Lower lobe of right lung (tissue), 2 donors: ENCODE data around the gene BCOR. TPM values are rescaled to one million over a fixed set of nuclear protein-coding genes. Genes with fewer than 3 reads are reported as not detected.

Experiments used
- ATAC-seq, 2 donors: fragments of 200-7000 bp; cut with Tn5 transposase; one replicate each; pipeline ENCODE4 v1.9.1; 2020 to 2022; ENCODE audit warnings: mild to moderate bottlenecking in 2 of 2, moderate library complexity in 2 of 2
- DNase-seq: peaks from one replicate; pipeline ENCODE4 v3.0.0-alpha.2; 2020
- H3K27ac ChIP-seq: fragments of 200-600 bp; one replicate; pipeline ENCODE4 v1.8.0; 2022
- H3K27me3 ChIP-seq: fragments of 200-600 bp; one replicate; pipeline ENCODE4 v1.8.0; 2022; ENCODE audit warnings: low read depth
- H3K36me3 ChIP-seq: fragments of 200-600 bp; one replicate; pipeline ENCODE4 v1.8.0; 2022; ENCODE audit warnings: mild to moderate bottlenecking
- H3K4me1 ChIP-seq: fragments of 200-600 bp; one replicate; pipeline ENCODE4 v1.8.0; 2022
- H3K4me3 ChIP-seq: fragments of 200-600 bp; one replicate; pipeline ENCODE4 v1.8.0; 2022; ENCODE audit warnings: mild to moderate bottlenecking
- H3K9me3 ChIP-seq: fragments of 200-600 bp; one replicate; pipeline ENCODE4 v1.8.0; 2022
- intact Hi-C: fragments of 100-400 bp; cut with DNase I; formaldehyde crosslinking; loops from one replicate; pipeline ENCODE4 v1.11.0; 2022
- total RNA-seq: library from RNA; stranded (reverse); fragmentation: NEBNext Ultra II Directional; extraction: Animal tissue kit (Norgen Biotek cat#: 25700); gene quantifications from one replicate; pipeline ENCODE4 v1.2.1, GENCODE V29; 2021
- TF ChIP-seq, protein P1 (sequence below): fragments of 200-600 bp; IDR thresholded peaks from one replicate; pipeline ENCODE4 v1.8.0; 2022; ENCODE audit warnings: antibody characterized with exemption, mild to moderate bottlenecking
- donor health status: DM: no; HTN: yes; CAD: no; lungs with severe emphysema.

BCOR gene
- total RNA-seq, 1 donor from 2014 or later, result 25.7 TPM

DNA sequence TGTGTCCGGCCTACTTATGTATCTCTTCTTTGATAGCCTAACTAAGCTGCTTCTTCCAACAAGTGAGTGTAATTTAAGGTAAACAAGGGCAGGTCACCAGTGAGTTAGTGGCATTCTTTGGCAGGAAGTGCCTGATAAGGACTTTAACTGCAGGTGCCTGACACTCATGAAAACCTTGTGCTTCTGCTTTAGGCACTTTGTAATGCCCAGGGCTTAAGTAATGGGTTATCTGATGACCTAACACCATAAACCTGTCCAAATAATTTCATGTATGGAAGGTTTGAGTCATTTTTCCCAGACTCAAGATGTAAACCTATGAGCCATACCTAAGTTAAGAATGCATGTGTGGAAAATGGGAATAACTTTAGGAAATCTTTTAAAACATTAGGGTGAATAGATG lies 43.0 kb downstream of the BCOR start:
- Histone ChIP-seq H3K4me3 (no peak overlapping the region), H3K27ac (no peak overlapping the region), H3K36me3 (peaks cover 81% of the 10 kb centered on the region), H3K4me1 (no peaks in the 10 kb centered on the region), H3K9me3 (peaks cover 11% of the 10 kb centered on the region), H3K27me3 (no peaks in the 10 kb centered on the region)
- intact Hi-C loops, result no loop called here
- DNase-seq (no peak), ATAC-seq (no peak)
- TF ChIP-seq, protein P1, sequence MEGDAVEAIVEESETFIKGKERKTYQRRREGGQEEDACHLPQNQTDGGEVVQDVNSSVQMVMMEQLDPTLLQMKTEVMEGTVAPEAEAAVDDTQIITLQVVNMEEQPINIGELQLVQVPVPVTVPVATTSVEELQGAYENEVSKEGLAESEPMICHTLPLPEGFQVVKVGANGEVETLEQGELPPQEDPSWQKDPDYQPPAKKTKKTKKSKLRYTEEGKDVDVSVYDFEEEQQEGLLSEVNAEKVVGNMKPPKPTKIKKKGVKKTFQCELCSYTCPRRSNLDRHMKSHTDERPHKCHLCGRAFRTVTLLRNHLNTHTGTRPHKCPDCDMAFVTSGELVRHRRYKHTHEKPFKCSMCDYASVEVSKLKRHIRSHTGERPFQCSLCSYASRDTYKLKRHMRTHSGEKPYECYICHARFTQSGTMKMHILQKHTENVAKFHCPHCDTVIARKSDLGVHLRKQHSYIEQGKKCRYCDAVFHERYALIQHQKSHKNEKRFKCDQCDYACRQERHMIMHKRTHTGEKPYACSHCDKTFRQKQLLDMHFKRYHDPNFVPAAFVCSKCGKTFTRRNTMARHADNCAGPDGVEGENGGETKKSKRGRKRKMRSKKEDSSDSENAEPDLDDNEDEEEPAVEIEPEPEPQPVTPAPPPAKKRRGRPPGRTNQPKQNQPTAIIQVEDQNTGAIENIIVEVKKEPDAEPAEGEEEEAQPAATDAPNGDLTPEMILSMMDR, result no peak

DNA sequence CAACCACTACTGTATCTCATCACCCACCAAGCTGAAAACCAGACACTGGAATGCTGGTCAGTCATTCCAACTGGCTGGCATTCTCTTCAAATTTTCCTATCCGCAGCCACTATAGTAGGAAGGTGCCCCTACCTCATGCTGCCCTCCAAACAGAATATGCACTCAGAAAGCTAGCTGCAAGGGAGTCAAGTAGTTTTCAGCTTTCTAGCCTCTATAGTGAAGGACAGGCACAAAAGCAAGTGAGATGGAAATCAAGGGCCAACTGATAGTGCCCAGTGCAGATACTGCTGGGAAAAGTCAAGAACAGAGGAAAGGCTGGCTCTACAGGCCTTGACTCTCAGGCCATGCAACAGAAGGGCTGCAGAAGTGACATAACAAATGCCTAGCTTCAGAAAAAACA lies 47.2 kb downstream of the BCOR start:
- Histone ChIP-seq H3K9me3 (peaks cover 11% of the 10 kb centered on the region), H3K4me3 (no peak overlapping the region), H3K27me3 (no peaks in the 10 kb centered on the region), H3K36me3 (peaks cover 63% of the 10 kb centered on the region), H3K4me1 (no peaks in the 10 kb centered on the region), H3K27ac (no peak overlapping the region)
- TF ChIP-seq, protein P1, result no peak
- intact Hi-C loops, result no loop called here
- DNase-seq (no peak), ATAC-seq (no peak)

DNA sequence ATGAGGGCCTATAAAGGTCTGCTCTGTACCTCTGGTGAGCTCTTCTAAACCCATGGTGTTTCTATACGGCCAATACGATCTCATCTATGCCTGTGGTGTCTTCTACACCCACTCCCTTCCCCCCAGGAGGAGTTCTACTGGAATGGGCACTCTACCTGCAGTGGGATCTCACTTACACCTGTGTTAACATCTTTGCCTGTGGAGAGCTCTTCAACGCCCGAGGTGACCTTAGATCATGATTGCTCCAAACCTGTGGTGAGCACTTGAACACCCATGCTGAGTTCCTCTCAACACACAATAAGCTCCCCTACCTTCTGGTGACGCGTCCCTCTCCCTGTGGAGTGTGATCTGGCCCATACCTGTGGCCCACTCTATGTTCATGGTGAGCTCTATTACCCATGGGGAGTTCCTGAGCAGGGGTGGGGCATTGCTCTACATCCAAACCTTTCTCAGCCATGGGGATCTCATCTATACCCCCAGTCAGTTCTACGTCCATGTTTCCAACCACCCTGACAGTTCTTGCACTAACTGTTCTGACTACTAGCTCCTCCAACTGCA lies 48.6 kb downstream of the BCOR start:
- intact Hi-C loops, result no loop called here
- TF ChIP-seq, protein P1, result no peak
- DNase-seq, result no peak
- ATAC-seq, result no peak
- H3K27ac ChIP-seq, result no peak overlapping the region
- H3K4me1 ChIP-seq, result no peaks in the 10 kb centered on the region
- H3K9me3 ChIP-seq, result peaks cover 11% of the 10 kb centered on the region
- H3K4me3 ChIP-seq, result no peak overlapping the region
- H3K36me3 ChIP-seq, result peaks cover 49% of the 10 kb centered on the region
- H3K27me3 ChIP-seq, result no peaks in the 10 kb centered on the region

DNA sequence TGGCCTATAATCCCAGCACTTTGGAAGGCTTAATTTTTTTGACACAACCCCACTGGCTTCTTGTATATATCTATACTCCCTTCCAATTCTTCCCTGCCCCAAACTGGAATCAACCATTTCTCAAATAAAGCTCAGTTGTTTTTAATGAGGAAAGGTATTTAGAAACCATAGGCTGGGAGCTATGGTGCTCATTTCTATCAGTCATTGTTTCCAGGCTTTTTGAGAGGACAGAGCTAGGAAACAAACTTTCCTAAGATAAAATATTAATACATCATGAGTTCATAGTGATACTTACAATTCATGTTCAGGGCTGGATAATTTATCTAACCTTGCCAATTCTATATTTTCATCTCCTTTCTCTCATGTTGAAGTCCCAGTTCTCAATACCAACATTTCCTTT lies 50.3 kb downstream of the BCOR start:
- TF ChIP-seq, protein P1, result no peak
- DNase-seq (no peak), ATAC-seq (no peak)
- intact Hi-C loops, result no loop called here
- Histone ChIP-seq H3K27ac (no peak overlapping the region), H3K4me1 (no peaks in the 10 kb centered on the region), H3K36me3 (peaks cover 32% of the 10 kb centered on the region), H3K9me3 (peaks cover 11% of the 10 kb centered on the region), H3K4me3 (no peak overlapping the region), H3K27me3 (no peaks in the 10 kb centered on the region)

DNA sequence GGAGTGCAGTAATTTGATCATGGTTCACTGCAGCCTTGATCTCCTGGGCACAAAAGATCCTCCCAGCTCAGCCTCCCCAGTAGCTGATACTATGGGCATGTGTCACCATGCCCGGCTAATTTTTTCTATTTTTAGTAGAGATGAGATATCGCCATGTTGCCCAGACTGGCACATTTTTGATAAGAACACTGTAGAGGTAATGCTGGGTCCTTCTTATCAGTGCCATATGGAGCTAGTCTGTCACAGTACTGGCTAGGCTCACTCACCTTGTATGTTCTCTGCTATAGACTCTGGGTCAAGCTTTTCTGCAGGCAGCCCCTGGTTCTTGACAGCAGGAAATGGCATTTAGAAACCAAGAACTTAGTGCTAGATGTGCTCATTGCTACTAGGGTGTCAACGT lies 53.9 kb downstream of the BCOR start:
- ATAC-seq (no peak), DNase-seq (no peak)
- peaks cover under 1% of the 10 kb centered on the region for H3K36me3 ChIP-seq
- intact Hi-C loops, result no loop called here
- no peaks in the 10 kb centered on the region for H3K27me3 ChIP-seq
- no peak overlapping the region for H3K27ac ChIP-seq
- H3K9me3 ChIP-seq, result no peaks in the 10 kb centered on the region
- H3K4me3 ChIP-seq, result no peak overlapping the region
- H3K4me1 ChIP-seq, result peaks cover 4% of the 10 kb centered on the region
- TF ChIP-seq, protein P1, result no peak
